ENCODE results near the gene PSAT1. TPM values are rescaled to one million over a fixed set of nuclear protein-coding genes. Genes with fewer than 3 reads are reported as not detected.

PSAT1 gene
- total and polyA plus RNA-seq, 2 of the 13 experiments (the other 11 are each of a cell fraction or from before 2014, with no cell fraction given): 135 to 229 TPM

GRCh38 chr9:78286946-78287388, 10.0 kb upstream of the PSAT1 start (continued):
- TF ChIP-seq, protein P1, sequence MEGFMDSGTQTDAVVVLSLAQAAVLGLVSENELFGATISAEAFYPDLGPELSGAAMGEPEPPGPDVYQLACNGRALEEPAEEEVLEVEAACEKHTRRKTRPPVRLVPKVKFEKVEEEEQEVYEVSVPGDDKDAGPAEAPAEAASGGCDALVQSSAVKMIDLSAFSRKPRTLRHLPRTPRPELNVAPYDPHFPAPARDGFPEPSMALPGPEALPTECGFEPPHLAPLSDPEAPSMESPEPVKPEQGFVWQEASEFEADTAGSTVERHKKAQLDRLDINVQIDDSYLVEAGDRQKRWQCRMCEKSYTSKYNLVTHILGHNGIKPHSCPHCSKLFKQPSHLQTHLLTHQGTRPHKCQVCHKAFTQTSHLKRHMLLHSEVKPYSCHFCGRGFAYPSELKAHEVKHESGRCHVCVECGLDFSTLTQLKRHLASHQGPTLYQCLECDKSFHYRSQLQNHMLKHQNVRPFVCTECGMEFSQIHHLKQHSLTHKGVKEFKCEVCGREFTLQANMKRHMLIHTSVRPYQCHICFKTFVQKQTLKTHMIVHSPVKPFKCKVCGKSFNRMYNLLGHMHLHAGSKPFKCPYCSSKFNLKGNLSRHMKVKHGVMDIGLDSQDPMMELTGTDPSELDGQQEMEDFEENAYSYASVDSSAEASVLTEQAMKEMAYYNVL (CRISPR knock-in tag; IDR thresholded peaks at IDR 0.05; ENCODE audit: borderline replicate concordance): peak; percentile 100
- TF ChIP-seq CSRNP2 (CRISPR knock-in tag; conservative IDR thresholded peaks at IDR 0.05; ENCODE audit: low read depth) (no peak), RORA (CRISPR knock-in tag; IDR thresholded peaks at IDR 0.05) (no peak), TCF12 (IDR thresholded peaks at IDR 0.05) (no peak), TCF12 (CRISPR knock-in tag; IDR thresholded peaks at IDR 0.05) (0 out of 2 replicates have a peak, but pooled peaks have one; percentile 42), PCBP2 (optimal IDR thresholded peaks at IDR 0.05; ENCODE audit: low read depth, low read length, poor library complexity, severe bottlenecking) (no peak), SMAD3 (CRISPR knock-in tag; IDR thresholded peaks at IDR 0.05) (peak; percentile 73; the same call in 1 of the 2 replicates), ZNF550 (CRISPR knock-in tag; IDR thresholded peaks at IDR 0.05; ENCODE audit: borderline replicate concordance) (no peak), MAZ (IDR thresholded peaks at IDR 0.05; ENCODE audit: borderline replicate concordance, low read depth, low read length) (no peak), MAZ (CRISPR knock-in tag; IDR thresholded peaks at IDR 0.05; ENCODE audit: low read depth) (peak; percentile 58; the same call in 1 of the 2 replicates), FOXO1 (CRISPR knock-in tag; IDR thresholded peaks at IDR 0.05) (peak; percentile 91), EED (CRISPR knock-in tag; IDR thresholded peaks at IDR 0.05) (no peak), ZIK1 (CRISPR knock-in tag; IDR thresholded peaks at IDR 0.05; ENCODE audit: borderline replicate concordance, low read depth) (no peak), ZSCAN12 (CRISPR knock-in tag; IDR thresholded peaks at IDR 0.05) (no peak), ATF7-NPFF (CRISPR knock-in tag; IDR thresholded peaks at IDR 0.05; ENCODE audit: low read depth) (no peak)
- TF ChIP-seq, protein P2, sequence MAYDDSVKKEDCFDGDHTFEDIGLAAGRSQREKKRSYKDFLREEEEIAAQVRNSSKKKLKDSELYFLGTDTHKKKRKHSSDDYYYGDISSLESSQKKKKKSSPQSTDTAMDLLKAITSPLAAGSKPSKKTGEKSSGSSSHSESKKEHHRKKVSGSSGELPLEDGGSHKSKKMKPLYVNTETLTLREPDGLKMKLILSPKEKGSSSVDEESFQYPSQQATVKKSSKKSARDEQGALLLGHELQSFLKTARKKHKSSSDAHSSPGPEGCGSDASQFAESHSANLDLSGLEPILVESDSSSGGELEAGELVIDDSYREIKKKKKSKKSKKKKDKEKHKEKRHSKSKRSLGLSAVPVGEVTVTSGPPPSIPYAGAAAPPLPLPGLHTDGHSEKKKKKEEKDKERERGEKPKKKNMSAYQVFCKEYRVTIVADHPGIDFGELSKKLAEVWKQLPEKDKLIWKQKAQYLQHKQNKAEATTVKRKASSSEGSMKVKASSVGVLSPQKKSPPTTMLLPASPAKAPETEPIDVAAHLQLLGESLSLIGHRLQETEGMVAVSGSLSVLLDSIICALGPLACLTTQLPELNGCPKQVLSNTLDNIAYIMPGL (CRISPR knock-in tag; IDR thresholded peaks at IDR 0.05; ENCODE audit: borderline replicate concordance in 1 of 2, low read depth in 1 of 2): peak in 1 of 2 experiments; percentile 18; a peak in 1 of 4 replicates
- TF ChIP-seq, protein P3, sequence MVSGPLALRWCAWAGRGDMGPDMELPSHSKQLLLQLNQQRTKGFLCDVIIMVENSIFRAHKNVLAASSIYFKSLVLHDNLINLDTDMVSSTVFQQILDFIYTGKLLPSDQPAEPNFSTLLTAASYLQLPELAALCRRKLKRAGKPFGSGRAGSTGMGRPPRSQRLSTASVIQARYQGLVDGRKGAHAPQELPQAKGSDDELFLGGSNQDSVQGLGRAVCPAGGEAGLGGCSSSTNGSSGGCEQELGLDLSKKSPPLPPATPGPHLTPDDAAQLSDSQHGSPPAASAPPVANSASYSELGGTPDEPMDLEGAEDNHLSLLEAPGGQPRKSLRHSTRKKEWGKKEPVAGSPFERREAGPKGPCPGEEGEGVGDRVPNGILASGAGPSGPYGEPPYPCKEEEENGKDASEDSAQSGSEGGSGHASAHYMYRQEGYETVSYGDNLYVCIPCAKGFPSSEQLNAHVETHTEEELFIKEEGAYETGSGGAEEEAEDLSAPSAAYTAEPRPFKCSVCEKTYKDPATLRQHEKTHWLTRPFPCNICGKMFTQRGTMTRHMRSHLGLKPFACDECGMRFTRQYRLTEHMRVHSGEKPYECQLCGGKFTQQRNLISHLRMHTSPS (CRISPR knock-in tag; IDR thresholded peaks at IDR 0.05; ENCODE audit: low read depth): no peak
- TF ChIP-seq, protein P4, sequence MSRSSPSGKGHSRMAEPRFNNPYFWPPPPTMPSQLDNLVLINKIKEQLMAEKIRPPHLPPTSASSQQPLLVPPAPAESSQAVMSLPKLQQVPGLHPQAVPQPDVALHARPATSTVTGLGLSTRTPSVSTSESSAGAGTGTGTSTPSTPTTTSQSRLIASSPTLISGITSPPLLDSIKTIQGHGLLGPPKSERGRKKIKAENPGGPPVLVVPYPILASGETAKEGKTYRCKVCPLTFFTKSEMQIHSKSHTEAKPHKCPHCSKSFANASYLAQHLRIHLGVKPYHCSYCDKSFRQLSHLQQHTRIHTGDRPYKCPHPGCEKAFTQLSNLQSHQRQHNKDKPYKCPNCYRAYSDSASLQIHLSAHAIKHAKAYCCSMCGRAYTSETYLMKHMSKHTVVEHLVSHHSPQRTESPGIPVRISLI (CRISPR knock-in tag; IDR thresholded peaks at IDR 0.05; ENCODE audit: borderline replicate concordance): peak; percentile 93
- TF ChIP-seq, protein P5, sequence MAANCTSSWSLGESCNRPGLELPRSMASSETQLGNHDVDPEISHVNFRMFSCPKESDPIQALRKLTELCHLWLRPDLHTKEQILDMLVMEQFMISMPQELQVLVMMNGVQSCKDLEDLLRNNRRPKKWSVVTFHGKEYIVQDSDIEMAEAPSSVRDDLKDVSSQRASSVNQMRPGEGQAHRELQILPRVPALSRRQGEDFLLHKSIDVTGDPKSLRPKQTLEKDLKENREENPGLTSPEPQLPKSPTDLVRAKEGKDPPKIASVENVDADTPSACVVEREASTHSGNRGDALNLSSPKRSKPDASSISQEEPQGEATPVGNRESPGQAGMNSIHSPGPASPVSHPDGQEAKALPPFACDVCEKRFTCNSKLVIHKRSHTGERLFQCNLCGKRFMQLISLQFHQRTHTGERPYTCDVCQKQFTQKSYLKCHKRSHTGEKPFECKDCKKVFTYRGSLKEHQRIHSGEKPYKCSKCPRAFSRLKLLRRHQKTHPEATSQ (CRISPR knock-in tag; IDR thresholded peaks at IDR 0.05; ENCODE audit: borderline replicate concordance): no peak

Data from HepG2 (cell line).